Measurements from ENCODE around the gene FLT3.

DNA sequence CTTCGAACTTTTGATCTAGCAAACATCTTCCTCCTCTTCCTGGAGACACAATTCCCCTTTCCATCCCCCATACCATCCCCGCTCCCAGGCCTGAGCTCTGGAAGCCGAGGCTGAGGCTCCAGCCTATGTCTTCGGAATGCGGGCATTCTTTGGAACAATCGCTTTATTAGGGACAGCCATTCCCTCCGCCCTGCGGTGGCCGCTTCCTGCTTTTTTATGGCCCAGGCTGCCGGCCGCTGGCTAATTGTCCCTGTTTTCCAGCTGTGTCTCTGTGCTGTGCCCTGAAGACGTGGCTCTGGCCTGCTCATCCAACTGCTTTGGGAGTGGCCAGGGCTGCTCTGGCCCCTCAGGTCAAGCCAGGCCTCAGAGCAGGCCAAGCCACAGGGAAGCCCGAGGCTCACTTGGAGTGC, 129.1 kb downstream of the FLT3 start:
- TF ChIP-seq, protein P1, sequence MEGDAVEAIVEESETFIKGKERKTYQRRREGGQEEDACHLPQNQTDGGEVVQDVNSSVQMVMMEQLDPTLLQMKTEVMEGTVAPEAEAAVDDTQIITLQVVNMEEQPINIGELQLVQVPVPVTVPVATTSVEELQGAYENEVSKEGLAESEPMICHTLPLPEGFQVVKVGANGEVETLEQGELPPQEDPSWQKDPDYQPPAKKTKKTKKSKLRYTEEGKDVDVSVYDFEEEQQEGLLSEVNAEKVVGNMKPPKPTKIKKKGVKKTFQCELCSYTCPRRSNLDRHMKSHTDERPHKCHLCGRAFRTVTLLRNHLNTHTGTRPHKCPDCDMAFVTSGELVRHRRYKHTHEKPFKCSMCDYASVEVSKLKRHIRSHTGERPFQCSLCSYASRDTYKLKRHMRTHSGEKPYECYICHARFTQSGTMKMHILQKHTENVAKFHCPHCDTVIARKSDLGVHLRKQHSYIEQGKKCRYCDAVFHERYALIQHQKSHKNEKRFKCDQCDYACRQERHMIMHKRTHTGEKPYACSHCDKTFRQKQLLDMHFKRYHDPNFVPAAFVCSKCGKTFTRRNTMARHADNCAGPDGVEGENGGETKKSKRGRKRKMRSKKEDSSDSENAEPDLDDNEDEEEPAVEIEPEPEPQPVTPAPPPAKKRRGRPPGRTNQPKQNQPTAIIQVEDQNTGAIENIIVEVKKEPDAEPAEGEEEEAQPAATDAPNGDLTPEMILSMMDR (IDR thresholded peaks at IDR 0.05): no peak
- TF ChIP-seq POLR2A (IDR thresholded peaks at IDR 0.05): no peak
